Measurements from ENCODE around the gene PSTK.

DNA sequence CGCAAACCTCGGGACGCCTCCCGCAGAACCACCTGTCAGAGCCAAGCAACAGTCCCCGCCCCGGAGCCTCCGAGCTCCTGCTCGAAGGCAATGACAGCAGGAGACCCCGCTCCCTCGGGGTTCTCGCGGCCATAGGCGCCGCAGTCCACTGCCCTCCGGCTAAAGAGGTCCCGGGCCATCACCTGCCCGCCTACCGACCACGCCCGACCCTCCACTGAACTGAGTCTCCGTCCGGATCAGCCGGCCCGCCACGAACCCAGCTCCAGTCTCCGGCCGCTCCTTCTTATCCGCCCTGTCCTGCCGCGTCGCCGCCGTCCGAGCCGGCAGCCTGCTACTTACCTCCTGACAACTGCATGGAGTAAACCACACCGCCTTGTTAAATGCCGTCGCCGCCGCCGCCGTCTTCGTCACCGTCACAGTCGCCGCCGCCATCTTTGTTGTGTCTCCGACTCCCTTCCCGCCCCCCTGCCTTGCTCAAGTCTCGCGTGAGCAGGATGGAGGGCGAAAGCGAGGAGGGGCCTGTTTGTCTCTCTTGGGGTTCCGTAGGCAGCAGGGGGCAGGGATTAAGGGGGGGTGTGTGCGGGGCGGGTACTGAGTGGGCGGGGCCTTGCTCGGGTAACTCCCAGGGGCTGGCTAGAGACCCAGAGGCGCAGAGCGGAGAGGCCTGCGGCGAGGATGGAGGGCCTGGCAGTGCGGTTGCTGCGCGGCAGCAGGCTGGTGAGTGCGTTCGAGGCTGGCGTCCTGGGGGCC lies 28.3 kb downstream of the PSTK start, which contains the start of the genes ACADSB and IKZF5:
- TF ChIP-seq, protein P1, sequence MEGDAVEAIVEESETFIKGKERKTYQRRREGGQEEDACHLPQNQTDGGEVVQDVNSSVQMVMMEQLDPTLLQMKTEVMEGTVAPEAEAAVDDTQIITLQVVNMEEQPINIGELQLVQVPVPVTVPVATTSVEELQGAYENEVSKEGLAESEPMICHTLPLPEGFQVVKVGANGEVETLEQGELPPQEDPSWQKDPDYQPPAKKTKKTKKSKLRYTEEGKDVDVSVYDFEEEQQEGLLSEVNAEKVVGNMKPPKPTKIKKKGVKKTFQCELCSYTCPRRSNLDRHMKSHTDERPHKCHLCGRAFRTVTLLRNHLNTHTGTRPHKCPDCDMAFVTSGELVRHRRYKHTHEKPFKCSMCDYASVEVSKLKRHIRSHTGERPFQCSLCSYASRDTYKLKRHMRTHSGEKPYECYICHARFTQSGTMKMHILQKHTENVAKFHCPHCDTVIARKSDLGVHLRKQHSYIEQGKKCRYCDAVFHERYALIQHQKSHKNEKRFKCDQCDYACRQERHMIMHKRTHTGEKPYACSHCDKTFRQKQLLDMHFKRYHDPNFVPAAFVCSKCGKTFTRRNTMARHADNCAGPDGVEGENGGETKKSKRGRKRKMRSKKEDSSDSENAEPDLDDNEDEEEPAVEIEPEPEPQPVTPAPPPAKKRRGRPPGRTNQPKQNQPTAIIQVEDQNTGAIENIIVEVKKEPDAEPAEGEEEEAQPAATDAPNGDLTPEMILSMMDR (IDR thresholded peaks at IDR 0.05; ENCODE audit: insufficient read depth, low read length, poor library complexity, severe bottlenecking) = no peak
- TF ChIP-seq EZH2phosphoT487 (conservative IDR thresholded peaks at IDR 0.05; ENCODE audit: low read length) = no peak
